Upper lobe of left lung (tissue), 6 donors: ENCODE data around the gene CHDH. TPM values are rescaled to one million over a fixed set of nuclear protein-coding genes. Genes with fewer than 3 reads are reported as not detected.

Experiments
- ATAC-seq, 2 donors: fragments of 200-7000 bp; cut with Tn5 transposase; one replicate each; pipeline ENCODE4 v1.9.1; 2022; ENCODE audit warnings: mild to moderate bottlenecking in 2 of 2, moderate library complexity in 2 of 2; ENCODE audit not compliant: low FRiP score in 2 of 2
- DNase-seq, 2 donors: peaks; one replicate each; pipeline ENCODE4 v3.0.0-alpha.2; 2019 to 2020
- H3K27ac ChIP-seq, 4 donors: fragments of 200-600 bp; sonication (generic); one replicate each; pipeline ENCODE4 v1.5.1; 2016 to 2019
- H3K27me3 ChIP-seq, 4 donors: fragments of 200-600 bp; sonication (generic); one replicate each; pipeline ENCODE4 v1.5.1; 2017 to 2019
- H3K36me3 ChIP-seq, 4 donors: fragments of 200-600 bp; sonication (generic); one replicate each; pipeline ENCODE4 v1.5.1; 2016 to 2019
- H3K4me1 ChIP-seq, 4 donors: fragments of 200-600 bp; sonication (generic); one replicate each; pipeline ENCODE4 v1.5.1; 2018 to 2019
- H3K4me3 ChIP-seq, 4 donors: fragments of 200-600 bp; sonication (generic); one replicate each; pipeline ENCODE4 v1.5.1; 2017 to 2019; ENCODE audit warnings: mild to moderate bottlenecking in 2 of 4, moderate library complexity in 1 of 4
- H3K9me3 ChIP-seq, 4 donors: fragments of 200-600 bp; sonication (generic); one replicate each; pipeline ENCODE4 v1.5.1; 2018 to 2019
- EP300 ChIP-seq, 4 donors: sonication (generic); formaldehyde crosslinking; IDR thresholded peaks; one replicate each; pipeline ENCODE4 v1.5.1; 2017; ENCODE audit warnings: antibody characterized with exemption in 4 of 4, control low read depth in 2 of 4
- POLR2A ChIP-seq, 4 donors: fragments of 450-650 bp; IDR thresholded peaks; one replicate each; pipeline ENCODE4 v1.5.1; 2016 to 2017; ENCODE audit warnings: antibody characterized with exemption in 4 of 4, mild to moderate bottlenecking in 2 of 4
- POLR2AphosphoS5 ChIP-seq, 2 donors: sonication (generic); formaldehyde crosslinking; IDR thresholded peaks; one replicate each; pipeline ENCODE4 v1.5.1; 2017; ENCODE audit warnings: antibody characterized with exemption in 2 of 2
- WGBS, 2 donors: methylation state at CpG; one replicate each; pipeline ENCODE4 v1.1.5; 2017 to 2018; 5-methylcytosine and 5-hydroxymethylcytosine counted together
- total RNA-seq, 6 donors: library from RNA; depleted of rRNA in 4 of 6; stranded (reverse); fragments of >200 nt in 4 of 6; gene quantifications; one replicate each; pipeline versions ENCODE4 v1.1.0 to v1.2.1, GENCODE V29; 2016 to 2021
- TF ChIP-seq, protein P1 (sequence below), 6 experiments: fragments of 450-650 bp in 4 of 6; fragments of 200-600 bp in 2 of 6; sonication (generic) in 2 of 6; IDR thresholded peaks; one replicate each; pipeline ENCODE4 v1.5.1; 2016 to 2019; ENCODE audit warnings: antibody characterized with exemption in 6 of 6
- donor health status: DM: no; HTN: no; CAD: no; lungs with moderate emphysema.
- donor health status: DM: no; HTN: yes; CAD: no; lungs with severe emphysema.

The CHDH gene
- total RNA-seq, 6 donors from 2014 or later = 9.1 to 20.9 (median 13.9) TPM

DNA sequence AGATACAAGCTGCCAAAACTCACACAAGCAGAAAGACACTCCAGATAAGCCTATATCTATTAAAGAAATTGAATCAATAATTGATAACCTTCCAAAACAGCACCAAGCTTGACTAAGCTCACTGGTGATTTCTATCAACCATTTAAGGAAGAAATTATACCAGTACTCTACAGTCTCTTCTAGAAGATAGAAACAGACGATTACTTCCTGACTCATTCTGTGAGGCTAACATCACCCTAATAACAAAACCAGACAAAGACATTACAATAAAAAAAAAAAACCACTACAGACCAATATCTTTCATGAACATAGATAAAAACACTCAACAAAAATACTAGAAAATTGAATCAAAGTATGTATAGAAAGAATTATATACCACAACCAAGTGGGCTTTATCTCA, 20.2 kb downstream of the CHDH start:
- no peaks in the 10 kb centered on the region for H3K27me3 ChIP-seq
- DNase-seq (no peak), ATAC-seq (no peak)
- WGBS, 2 donors = 68 to 80% methylated on average over 1 of the region's 1 CpG
- peaks cover 0 to 19% (median 0%) of the 10 kb centered on the region in 4 donors for H3K4me1 ChIP-seq
- H3K27ac ChIP-seq = no peak overlapping the region
- TF ChIP-seq, protein P1, sequence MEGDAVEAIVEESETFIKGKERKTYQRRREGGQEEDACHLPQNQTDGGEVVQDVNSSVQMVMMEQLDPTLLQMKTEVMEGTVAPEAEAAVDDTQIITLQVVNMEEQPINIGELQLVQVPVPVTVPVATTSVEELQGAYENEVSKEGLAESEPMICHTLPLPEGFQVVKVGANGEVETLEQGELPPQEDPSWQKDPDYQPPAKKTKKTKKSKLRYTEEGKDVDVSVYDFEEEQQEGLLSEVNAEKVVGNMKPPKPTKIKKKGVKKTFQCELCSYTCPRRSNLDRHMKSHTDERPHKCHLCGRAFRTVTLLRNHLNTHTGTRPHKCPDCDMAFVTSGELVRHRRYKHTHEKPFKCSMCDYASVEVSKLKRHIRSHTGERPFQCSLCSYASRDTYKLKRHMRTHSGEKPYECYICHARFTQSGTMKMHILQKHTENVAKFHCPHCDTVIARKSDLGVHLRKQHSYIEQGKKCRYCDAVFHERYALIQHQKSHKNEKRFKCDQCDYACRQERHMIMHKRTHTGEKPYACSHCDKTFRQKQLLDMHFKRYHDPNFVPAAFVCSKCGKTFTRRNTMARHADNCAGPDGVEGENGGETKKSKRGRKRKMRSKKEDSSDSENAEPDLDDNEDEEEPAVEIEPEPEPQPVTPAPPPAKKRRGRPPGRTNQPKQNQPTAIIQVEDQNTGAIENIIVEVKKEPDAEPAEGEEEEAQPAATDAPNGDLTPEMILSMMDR (IDR thresholded peaks at IDR 0.05) = no peak
- no peak for TF ChIP-seq POLR2AphosphoS5 (IDR thresholded peaks at IDR 0.05)
- TF ChIP-seq EP300 (IDR thresholded peaks at IDR 0.05) = no peak
- TF ChIP-seq POLR2A (IDR thresholded peaks at IDR 0.05) = no peak
- H3K36me3 ChIP-seq = no peaks in the 10 kb centered on the region
- H3K4me3 ChIP-seq = no peak overlapping the region
- no peaks in the 10 kb centered on the region for H3K9me3 ChIP-seq

DNA sequence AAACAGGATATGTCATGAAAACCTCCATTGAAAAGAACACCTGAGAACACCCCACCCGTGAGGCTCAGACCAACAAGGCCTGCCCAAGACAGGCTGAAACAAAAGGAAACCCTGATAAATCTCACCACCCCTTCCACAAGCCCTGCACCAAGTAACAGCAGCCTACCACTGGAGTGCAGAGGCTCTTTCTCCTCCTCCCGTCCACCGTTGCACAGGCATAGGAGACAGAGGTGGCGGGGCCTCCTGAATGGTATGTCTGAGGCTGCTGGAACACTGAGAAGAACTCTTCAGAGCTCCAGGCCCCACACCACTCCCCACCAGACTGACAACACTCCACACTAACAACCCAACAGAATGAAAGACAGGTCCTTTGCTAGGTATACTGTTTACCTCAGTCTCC, 21.4 kb downstream of the CHDH start:
- H3K36me3 ChIP-seq = peaks cover 0 to 2% (median 0%) of the 10 kb centered on the region in 4 donors
- TF ChIP-seq POLR2A (IDR thresholded peaks at IDR 0.05) (no peak), POLR2AphosphoS5 (IDR thresholded peaks at IDR 0.05) (no peak), EP300 (IDR thresholded peaks at IDR 0.05) (no peak)
- TF ChIP-seq, protein P1 (IDR thresholded peaks at IDR 0.05) = no peak
- no peaks in the 10 kb centered on the region for H3K9me3 ChIP-seq
- H3K4me1 ChIP-seq = peaks cover 0 to 19% (median 0%) of the 10 kb centered on the region in 4 donors
- DNase-seq (no peak), ATAC-seq (no peak)
- H3K27ac ChIP-seq = no peak overlapping the region
- H3K27me3 ChIP-seq = no peaks in the 10 kb centered on the region
- WGBS, 2 donors = 90 to 95% methylated on average over 4 of the region's 4 CpGs
- no peak overlapping the region for H3K4me3 ChIP-seq

DNA sequence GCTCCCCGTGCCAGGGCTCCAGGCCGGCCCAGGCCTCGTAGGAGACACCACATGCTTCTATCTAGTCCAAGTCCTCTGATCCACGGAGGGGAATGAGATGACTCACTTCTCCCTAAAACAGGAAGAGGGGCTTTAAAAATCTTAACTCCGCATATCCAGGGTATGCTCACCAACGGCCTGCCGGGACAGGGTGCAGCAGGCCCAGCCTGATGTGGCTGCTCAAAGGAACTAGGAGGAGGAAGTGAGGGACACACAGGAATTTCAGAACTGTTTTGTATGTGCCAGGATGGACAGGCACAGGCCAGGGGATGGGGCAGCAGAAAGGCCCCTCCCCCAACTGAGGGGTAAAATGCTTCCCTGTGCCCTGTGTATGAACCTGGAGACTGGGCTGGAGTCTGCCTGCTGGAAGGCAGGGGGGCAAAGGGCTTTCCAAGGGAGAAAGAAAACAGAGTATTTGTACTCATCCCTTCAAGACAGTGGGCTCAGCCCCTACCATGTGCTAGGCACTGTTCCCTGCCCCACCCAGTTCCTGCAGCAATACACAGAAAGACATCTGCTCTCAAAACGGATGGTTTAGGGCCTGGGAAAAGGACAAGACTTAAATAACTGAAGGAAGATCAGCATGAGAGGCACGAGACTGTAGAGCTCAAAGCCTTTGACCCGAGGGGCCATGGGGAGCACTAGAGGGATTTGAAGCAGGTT, 22.1 kb downstream of the CHDH start:
- H3K9me3 ChIP-seq = no peaks in the 10 kb centered on the region
- H3K4me3 ChIP-seq = no peak overlapping the region
- 67 to 80% methylated on average over 5 to 10 of the region's 10 CpGs for WGBS, 2 donors
- H3K27me3 ChIP-seq = no peaks in the 10 kb centered on the region
- no peak overlapping the region for H3K27ac ChIP-seq
- peaks cover 0 to 17% (median 0%) of the 10 kb centered on the region in 4 donors for H3K4me1 ChIP-seq
- no peak for ATAC-seq
- no peak for DNase-seq
- TF ChIP-seq POLR2A (IDR thresholded peaks at IDR 0.05) = no peak
- TF ChIP-seq EP300 (IDR thresholded peaks at IDR 0.05) = no peak
- TF ChIP-seq POLR2AphosphoS5 (IDR thresholded peaks at IDR 0.05) = no peak
- TF ChIP-seq, protein P1 (IDR thresholded peaks at IDR 0.05) = no peak
- peaks cover 0 to 2% (median 2%) of the 10 kb centered on the region in 4 donors for H3K36me3 ChIP-seq

DNA sequence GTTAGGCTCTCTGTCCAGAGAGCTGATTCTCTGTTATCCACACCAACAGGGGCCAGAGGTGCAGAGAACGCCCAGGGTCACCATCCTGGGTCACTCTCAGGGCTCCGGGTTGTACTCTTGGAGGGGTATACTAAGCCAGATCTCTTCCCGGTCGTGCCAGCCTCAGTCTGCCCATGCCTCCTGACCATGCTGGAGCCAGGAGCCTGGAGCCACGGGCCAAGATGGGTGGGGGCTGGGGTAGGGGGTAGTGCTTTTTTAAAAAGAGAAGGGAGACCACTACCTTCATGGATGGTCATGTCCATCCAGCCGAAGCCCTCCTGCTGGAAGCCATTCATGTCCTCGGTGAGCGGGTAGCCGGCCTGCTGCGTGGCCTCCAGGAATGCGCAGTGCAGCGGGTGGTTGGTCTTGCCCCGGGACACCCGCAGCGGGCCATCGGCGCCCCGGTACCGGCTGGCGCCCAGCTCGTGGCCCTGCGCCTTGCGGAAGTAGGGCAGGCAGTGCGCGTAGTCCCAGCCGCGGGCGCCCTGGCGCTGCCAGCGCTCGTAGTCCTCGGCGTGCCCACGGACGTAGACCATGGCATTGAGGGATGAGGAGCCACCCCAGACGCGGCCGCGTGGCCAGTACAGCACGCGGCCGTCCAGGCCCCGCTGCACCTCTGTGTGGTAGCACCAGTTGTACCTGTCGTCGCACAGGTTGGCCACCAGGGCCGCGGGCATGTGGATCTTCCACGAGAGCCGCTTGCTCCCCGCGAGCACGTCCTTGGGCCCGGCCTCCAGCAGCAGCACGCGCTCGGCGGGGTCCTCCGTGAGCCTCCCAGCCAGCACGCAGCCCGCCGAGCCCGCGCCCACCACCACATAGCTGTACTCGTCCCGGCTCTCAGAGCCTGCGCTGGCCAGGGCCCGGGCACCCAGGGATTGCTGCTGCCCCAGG, 22.9 kb downstream of the CHDH start:
- WGBS, 2 donors = 94 to 96% methylated on average over 22 to 62 of the region's 67 CpGs
- no peak for TF ChIP-seq EP300 (IDR thresholded peaks at IDR 0.05)
- TF ChIP-seq POLR2A (IDR thresholded peaks at IDR 0.05) = no peak
- TF ChIP-seq POLR2AphosphoS5 (IDR thresholded peaks at IDR 0.05) = no peak
- TF ChIP-seq, protein P1 (IDR thresholded peaks at IDR 0.05) = no peak
- Histone ChIP-seq H3K27me3 (no peaks in the 10 kb centered on the region), H3K9me3 (no peaks in the 10 kb centered on the region), H3K4me3 (no peak overlapping the region), H3K27ac (no peak overlapping the region), H3K36me3 (peaks cover 0 to 10% (median 4%) of the 10 kb centered on the region in 4 donors), H3K4me1 (peaks cover 0 to 9% (median 0%) of the 10 kb centered on the region in 4 donors)
- DNase-seq = peak in 1 of 2 donors; percentile 80
- ATAC-seq = no peak
